IPS-20b (cell line): Measurements from ENCODE around the gene SLC22A4.

Source experiments
- H3K27ac ChIP-seq: one replicate; pipeline ENCODE4 v1.5.1; 2013; ENCODE audit warnings: low read length
- H3K27me3 ChIP-seq: 2 replicates; pipeline ENCODE4 v1.6.1; 2013; ENCODE audit warnings: mild to moderate bottlenecking, low read length, inconsistent platforms; ENCODE audit not compliant: insufficient read depth
- H3K36me3 ChIP-seq: 2 replicates; pipeline ENCODE4 v1.6.1; 2013; ENCODE audit warnings: low read depth, mild to moderate bottlenecking, inconsistent platforms, low read length, moderate library complexity; ENCODE audit not compliant: insufficient read depth
- H3K4me1 ChIP-seq: 2 replicates; pipeline ENCODE4 v1.6.1; 2013; ENCODE audit warnings: mild to moderate bottlenecking, control low read depth, inconsistent platforms, low read length, moderate library complexity; ENCODE audit not compliant: insufficient read depth
- H3K4me3 ChIP-seq: 2 replicates; pipeline ENCODE4 v1.5.1; 2013; ENCODE audit warnings: mild to moderate bottlenecking, low read length, inconsistent platforms
- H3K9ac ChIP-seq: 2 replicates; pipeline ENCODE4 v1.6.1; 2013; ENCODE audit warnings: low read depth, mild to moderate bottlenecking, inconsistent platforms, low read length, moderate library complexity
- H3K9me3 ChIP-seq: 2 replicates; pipeline ENCODE4 v1.6.1; 2013; ENCODE audit warnings: mild to moderate bottlenecking, low read depth, low read length, inconsistent platforms; ENCODE audit not compliant: insufficient read depth

SLC22A4 gene

DNA sequence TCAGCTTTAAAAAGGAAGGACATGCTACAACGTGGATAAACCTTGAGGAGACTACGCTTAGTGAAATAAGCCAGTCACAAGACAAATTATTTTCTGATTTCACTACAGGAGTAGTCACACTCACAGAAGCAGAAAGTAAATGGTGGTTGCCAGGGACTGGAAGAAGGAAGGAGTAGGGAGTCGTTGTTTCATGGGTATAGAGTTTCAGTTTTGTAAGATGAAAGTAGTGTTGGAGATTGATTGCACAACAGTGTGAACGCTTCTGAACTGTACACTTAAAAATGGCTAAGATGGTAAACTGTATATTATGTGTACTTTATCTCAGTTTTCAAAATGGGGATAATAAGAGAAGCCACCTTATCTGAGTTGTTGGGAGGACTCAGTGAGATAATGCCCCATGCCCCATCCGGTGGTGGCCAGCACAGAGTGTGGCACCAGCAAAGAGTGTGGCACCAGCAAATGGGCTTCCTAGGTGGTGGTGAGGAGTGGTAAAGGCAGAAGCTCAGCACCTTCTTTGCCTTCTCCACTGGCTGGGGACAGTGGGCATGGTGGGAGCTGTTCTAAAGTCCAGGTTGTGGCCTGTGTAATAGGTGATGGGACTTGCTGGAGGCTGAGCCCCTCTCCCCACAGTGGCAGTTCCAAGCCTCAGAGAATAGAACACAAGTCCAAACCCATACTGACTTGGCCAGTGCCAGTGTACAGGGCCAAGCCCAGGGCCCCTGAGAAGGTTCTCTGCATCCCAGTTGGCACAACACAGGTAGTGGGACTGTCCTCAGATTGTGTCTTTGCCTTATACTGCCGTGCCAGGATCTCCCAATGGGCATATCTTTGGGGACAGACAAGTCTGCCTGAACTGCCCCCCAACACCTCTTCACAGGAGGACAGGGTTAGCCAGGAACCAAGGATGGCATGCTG lies 4.4 kb downstream of the SLC22A4 start:
- Histone ChIP-seq H3K36me3 (no peaks in the 10 kb centered on the region), H3K4me1 (peaks cover 3% of the 10 kb centered on the region), H3K27me3 (peaks cover 27% of the 10 kb centered on the region), H3K27ac (no peak overlapping the region), H3K9me3 (no peaks in the 10 kb centered on the region), H3K4me3 (no peak overlapping the region), H3K9ac (no peak overlapping the region)

DNA sequence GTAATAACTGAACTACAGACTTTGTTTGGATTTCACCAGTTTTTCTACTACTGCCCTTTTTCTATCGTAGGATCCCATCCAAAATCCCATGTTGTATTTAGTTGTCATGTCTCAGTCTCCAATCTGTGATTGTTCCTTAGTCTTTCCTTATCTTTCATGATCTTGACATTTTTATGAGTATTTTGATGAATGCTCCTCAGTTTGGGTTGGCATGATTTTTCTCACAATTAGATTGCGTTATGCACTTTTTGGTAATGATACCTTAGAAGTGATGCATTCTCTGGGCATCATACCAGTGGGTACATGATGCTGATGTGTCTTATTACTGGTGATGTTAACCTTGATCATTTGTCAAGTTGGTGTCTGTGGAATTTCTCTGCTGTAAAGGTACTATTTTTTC lies 5.7 kb downstream of the SLC22A4 start:
- Histone ChIP-seq H3K27me3 (peaks cover 19% of the 10 kb centered on the region), H3K27ac (no peak overlapping the region), H3K4me1 (peaks cover 3% of the 10 kb centered on the region), H3K9ac (no peak overlapping the region), H3K36me3 (no peaks in the 10 kb centered on the region), H3K9me3 (no peaks in the 10 kb centered on the region), H3K4me3 (no peak overlapping the region)

DNA sequence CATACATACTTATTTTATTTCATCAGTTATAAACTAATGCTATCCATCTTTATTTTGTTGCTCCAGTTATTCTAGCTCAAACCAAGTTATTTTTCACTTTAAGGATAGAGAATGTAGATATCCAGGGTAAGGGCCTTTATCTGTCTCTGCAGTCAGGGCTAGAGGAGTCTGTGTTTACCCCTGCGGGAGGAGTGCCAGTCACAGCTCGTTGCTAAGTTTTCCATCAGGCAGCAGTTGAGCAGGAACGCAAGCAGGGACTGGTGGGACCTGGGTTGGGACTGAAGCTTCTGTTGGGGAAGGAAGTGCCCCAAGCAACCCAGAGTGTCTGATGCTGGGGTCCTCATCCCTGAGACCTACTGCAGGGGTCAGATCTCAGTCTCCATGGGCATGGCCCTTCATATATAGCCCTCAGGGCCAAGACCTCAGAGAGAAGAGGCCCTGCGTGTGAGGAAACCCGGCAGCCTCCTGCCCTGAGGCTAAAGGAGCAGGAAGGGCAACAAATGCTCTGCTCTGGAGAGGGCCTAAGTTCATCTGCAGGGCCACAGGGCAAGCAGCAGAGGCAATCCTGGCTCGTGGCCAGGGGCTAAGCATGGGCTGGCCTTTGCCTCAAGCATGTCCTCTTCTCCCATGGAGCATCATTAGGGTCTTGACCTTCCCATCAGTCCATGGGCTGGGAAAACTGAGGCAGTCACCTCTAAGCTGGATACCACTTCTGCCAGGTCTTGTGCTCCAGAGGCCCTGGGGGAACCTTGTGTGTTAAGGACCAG lies 6.6 kb downstream of the SLC22A4 start:
- H3K27ac ChIP-seq, result no peak overlapping the region
- H3K27me3 ChIP-seq, result peaks cover 10% of the 10 kb centered on the region
- no peak overlapping the region for H3K4me3 ChIP-seq
- H3K4me1 ChIP-seq, result no peaks in the 10 kb centered on the region; the same call in 1 of the 2 replicates
- H3K9ac ChIP-seq, result no peak overlapping the region
- no peaks in the 10 kb centered on the region for H3K36me3 ChIP-seq
- no peaks in the 10 kb centered on the region for H3K9me3 ChIP-seq

DNA sequence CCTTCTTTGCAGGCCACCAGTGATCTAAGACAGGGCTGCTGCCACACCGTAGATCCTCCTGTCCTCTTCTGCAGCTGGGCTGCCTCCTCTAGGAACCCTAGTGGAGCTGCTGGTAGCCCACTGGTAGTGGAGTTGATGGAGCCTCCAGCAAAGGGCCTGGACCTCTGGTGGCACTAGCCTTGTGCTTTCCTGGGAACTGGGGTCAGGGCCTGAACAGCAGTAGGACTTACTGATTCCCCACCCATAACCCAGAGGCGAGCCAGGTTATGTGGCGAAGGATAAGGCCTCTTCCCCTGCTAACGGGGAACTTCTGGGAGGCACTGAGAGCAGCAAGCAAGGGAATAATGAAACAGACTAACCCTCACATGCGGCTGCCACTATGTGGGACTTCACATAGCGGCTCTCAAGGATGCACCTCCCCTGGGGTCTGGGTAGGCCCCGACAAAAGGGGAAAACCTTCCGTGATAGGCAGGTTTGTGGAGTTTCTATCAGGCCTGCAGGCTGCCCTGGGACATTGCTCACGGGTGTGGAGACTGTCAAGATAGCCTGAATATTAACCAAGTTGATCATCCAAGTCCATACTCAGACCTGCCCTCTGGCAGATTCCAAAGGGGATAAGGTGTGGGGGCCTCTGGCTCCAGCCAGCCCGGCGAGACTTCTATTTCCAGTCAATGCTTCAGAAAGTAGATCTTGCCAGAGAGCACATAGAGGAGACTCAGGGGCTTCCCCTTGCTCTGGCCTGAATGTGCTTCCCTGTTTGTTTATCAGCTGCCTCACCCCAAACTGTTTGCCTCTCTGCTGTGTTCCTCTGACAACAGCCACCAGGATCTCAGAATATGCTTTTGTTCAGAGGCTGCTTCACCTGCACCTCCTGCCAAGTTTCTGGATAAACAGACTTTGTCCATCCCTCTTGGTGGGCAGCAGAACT lies 7.4 kb downstream of the SLC22A4 start:
- Histone ChIP-seq H3K9ac (no peak overlapping the region), H3K27me3 (peaks cover 2% of the 10 kb centered on the region; the same call in 1 of the 2 replicates), H3K36me3 (no peaks in the 10 kb centered on the region), H3K4me3 (no peak overlapping the region), H3K9me3 (no peaks in the 10 kb centered on the region), H3K4me1 (no peaks in the 10 kb centered on the region; the same call in 1 of the 2 replicates), H3K27ac (no peak overlapping the region)

DNA sequence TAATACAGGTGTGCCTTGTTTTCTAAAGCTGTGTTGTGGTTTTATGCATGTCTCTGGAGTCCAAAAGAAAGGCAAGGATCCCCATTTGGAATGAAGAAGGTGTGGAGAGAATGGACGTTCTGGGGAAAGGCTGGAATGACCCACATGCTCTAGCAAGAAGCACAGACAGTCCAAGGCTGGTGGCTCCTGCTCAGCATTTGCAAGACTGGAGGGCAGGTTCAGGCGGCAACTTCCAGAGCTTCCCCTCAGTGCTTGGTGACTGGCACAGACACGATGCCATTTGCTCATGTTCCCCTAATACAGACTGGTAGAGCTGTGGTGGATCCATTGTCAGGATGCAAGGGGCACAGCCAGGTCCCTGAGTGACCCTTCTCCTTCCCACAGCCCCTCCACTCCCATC lies 8.2 kb downstream of the SLC22A4 start:
- Histone ChIP-seq H3K9me3 (no peaks in the 10 kb centered on the region), H3K4me1 (no peaks in the 10 kb centered on the region; the same call in 1 of the 2 replicates), H3K27me3 (no peaks in the 10 kb centered on the region), H3K9ac (no peak overlapping the region), H3K36me3 (no peaks in the 10 kb centered on the region), H3K4me3 (no peak overlapping the region), H3K27ac (no peak overlapping the region)

DNA sequence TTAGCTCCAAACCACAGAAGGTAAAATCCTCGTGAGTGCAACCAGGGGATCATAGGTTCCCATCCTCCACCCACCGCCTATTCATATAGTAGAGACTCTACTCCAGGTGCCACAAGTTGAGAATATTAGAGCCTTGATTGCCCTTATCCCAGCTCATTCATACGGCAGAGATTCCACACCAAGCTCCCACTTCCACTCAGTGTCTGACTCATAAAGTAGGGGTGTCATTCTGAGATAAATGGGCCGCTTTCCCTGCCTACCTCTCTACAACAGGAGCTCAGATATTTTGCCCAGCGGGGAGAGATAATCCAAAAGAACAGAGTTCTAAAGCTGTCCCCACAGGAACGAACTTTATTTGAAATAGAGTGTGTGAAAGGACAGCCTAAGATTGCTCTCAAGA lies 9.4 kb downstream of the SLC22A4 start:
- Histone ChIP-seq H3K27me3 (no peaks in the 10 kb centered on the region), H3K4me3 (no peak overlapping the region), H3K9me3 (no peaks in the 10 kb centered on the region), H3K4me1 (no peaks in the 10 kb centered on the region; the same call in 1 of the 2 replicates), H3K36me3 (no peaks in the 10 kb centered on the region), H3K9ac (no peak overlapping the region), H3K27ac (no peak overlapping the region)

DNA sequence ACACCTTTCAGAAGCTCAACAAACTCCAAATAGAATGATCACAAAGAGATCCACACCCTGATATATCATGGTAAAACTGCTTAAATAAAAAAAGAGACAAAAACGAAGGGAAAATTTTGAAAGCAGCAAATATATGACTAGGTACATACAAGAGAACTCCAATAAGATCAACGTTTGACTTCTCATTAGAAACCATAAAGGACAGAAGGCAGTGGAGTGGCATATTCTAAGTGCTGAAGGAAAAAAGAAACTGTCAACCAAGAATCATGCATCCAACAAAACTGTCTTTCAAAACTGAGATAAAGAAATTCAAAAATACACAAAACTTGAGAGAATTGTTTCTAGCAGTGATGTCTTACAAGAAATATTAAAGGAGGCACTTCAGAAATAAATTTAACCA lies 11.2 kb downstream of the SLC22A4 start:
- H3K4me3 ChIP-seq, result no peak overlapping the region
- H3K9me3 ChIP-seq, result no peaks in the 10 kb centered on the region
- H3K36me3 ChIP-seq, result no peaks in the 10 kb centered on the region
- H3K27ac ChIP-seq, result no peak overlapping the region
- H3K9ac ChIP-seq, result no peak overlapping the region
- H3K27me3 ChIP-seq, result no peaks in the 10 kb centered on the region
- no peaks in the 10 kb centered on the region; the same call in 1 of the 2 replicates for H3K4me1 ChIP-seq

DNA sequence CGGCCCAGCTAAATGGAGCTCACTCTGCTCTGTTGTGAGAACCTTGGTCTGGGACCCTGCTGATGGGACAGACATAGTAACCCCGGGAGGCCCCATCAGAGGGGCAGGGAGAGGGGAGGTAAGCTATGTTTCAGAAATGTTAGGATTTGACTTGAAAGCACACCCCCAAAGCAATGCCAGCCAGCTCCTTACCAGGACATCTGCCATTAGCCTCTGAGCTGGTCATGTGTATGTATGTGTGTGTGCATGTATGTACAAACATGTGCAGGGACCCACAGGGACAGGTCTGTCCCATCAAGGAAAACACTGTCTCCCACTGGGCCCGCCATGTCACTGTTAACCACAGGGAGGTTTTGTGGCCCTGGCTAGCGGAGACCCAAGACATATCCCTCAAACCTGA lies 14.5 kb downstream of the SLC22A4 start:
- Histone ChIP-seq H3K27me3 (no peaks in the 10 kb centered on the region), H3K9ac (no peak overlapping the region), H3K9me3 (no peaks in the 10 kb centered on the region), H3K27ac (no peak overlapping the region), H3K36me3 (no peaks in the 10 kb centered on the region), H3K4me3 (no peak overlapping the region), H3K4me1 (no peaks in the 10 kb centered on the region; the same call in 1 of the 2 replicates)

DNA sequence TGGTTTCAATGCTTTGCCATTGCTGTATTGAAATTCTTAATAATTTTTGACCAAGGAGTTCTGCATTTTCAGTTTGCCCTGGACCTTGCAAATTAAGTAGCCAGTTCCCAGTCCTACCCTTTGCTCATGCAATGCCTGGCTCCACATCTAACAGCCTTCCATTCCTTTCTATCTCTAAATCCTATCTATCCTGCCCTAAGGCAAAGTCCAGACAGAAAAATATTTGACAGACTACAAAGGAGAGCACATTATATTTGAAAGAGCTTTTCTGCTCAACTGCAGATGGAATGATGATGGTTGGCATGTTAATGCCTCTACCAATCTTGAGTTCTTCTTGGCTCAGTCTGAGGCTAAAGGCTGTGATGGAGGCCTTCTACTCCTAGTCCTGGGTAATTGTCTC lies 15.5 kb downstream of the SLC22A4 start:
- no peak overlapping the region for H3K27ac ChIP-seq
- no peak overlapping the region for H3K4me3 ChIP-seq
- H3K36me3 ChIP-seq, result no peaks in the 10 kb centered on the region
- no peaks in the 10 kb centered on the region for H3K27me3 ChIP-seq
- no peaks in the 10 kb centered on the region for H3K9me3 ChIP-seq
- no peak overlapping the region for H3K9ac ChIP-seq
- H3K4me1 ChIP-seq, result no peaks in the 10 kb centered on the region

DNA sequence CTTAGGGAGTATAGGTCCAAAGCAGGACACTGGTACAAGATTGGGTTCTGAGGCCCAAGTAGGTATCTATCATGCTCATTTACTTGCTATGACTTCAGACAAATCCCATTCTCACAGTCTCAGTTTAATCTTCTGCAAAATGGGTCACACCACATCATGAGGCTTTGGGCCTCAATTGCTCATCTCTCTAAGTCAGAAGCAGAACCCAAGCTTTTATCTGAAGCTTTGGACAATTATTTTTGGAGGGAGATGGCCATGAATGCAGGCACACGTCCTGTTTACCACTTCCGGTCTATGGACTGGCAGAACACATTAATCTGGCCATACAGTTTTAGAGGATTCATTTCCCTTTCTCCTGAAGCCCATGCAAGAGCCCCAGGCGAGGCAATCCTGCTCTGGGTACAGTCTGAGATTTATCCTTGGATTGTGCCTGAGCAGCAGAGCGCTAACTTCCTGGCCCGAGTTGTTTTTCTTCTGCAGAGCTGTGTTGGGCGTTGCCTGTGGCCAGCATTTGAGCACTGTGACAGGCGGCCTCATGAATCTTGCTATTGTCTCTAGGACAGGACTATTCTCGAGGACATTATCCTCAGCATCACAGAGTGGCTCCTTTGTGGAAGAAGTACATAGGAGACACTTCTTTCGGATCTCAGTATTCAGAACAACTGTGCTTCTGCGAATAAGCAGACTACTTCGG lies 16.1 kb downstream of the SLC22A4 start:
- no peaks in the 10 kb centered on the region for H3K36me3 ChIP-seq
- no peaks in the 10 kb centered on the region for H3K9me3 ChIP-seq
- no peak overlapping the region for H3K27ac ChIP-seq
- no peaks in the 10 kb centered on the region for H3K27me3 ChIP-seq
- H3K9ac ChIP-seq, result no peak overlapping the region
- H3K4me3 ChIP-seq, result no peak overlapping the region
- H3K4me1 ChIP-seq, result no peaks in the 10 kb centered on the region

DNA sequence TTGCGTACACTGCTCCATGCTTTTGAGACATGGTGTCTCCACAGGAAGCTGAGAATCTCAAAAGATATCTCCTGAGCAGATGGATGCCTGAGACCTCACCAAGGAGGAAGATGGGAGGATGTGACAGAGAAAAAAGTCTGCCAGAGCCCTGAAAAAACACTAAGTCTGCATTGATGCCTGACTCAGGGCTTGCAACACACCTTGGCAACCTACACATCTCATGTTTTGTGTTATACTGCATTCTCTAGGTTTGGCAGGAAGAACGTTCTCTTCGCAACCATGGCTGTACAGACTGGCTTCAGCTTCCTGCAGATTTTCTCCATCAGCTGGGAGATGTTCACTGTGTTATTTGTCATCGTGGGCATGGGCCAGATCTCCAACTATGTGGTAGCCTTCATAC lies 19.2 kb downstream of the SLC22A4 start:
- Histone ChIP-seq H3K36me3 (no peaks in the 10 kb centered on the region), H3K9me3 (no peaks in the 10 kb centered on the region), H3K4me3 (no peak overlapping the region), H3K27ac (no peak overlapping the region), H3K27me3 (no peaks in the 10 kb centered on the region), H3K9ac (no peak overlapping the region), H3K4me1 (no peaks in the 10 kb centered on the region)
